HAP-1 (cell line): Measurements from ENCODE around the gene IL9R.
A peak's percentile ranks its signal among the peaks of the same experiment; 100 is the strongest.

Experiments used
- DNase-seq, 2 experiments: peaks; one replicate each; pipeline ENCODE4 v3.0.0-alpha.2; 2016 to 2020; ENCODE audit warnings: low spot score in 2 of 2
- H3K27me3 ChIP-seq: fragments of 250-450 bp; sonication (Bioruptor Pico); 2 replicates; pipeline ENCODE4 v1.5.1; 2020; ENCODE audit warnings: low read depth, mild to moderate bottlenecking, moderate library complexity
- H3K36me3 ChIP-seq: fragments of 250-450 bp; sonication (Bioruptor Pico); replicated peaks from 2 replicates; pipeline ENCODE4 v1.5.1; 2020; ENCODE audit warnings: mild to moderate bottlenecking
- H3K4me1 ChIP-seq: fragments of 250-450 bp; sonication (Bioruptor Pico); 2 replicates; pipeline ENCODE4 v1.5.1; 2020; ENCODE audit warnings: mild to moderate bottlenecking
- H3K4me3 ChIP-seq: fragments of 250-450 bp; sonication (Bioruptor Pico); 2 replicates; pipeline ENCODE4 v1.5.1; 2020; ENCODE audit warnings: mild to moderate bottlenecking, moderate library complexity
- H3K9me3 ChIP-seq: fragments of 250-450 bp; sonication (Bioruptor Pico); 2 replicates; pipeline ENCODE4 v1.5.1; 2020; ENCODE audit warnings: mild to moderate bottlenecking, moderate library complexity
- in situ Hi-C: fragments of 300-500 bp; cut with MboI; formaldehyde crosslinking; loops from 3 replicates; pipeline ENCODE4 v1.14.3; 2020; ENCODE audit warnings: low sequenced_read_pairs, inconsistent platforms, mixed read lengths

IL9R gene, protein sequence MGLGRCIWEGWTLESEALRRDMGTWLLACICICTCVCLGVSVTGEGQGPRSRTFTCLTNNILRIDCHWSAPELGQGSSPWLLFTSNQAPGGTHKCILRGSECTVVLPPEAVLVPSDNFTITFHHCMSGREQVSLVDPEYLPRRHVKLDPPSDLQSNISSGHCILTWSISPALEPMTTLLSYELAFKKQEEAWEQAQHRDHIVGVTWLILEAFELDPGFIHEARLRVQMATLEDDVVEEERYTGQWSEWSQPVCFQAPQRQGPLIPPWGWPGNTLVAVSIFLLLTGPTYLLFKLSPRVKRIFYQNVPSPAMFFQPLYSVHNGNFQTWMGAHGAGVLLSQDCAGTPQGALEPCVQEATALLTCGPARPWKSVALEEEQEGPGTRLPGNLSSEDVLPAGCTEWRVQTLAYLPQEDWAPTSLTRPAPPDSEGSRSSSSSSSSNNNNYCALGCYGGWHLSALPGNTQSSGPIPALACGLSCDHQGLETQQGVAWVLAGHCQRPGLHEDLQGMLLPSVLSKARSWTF

DNA sequence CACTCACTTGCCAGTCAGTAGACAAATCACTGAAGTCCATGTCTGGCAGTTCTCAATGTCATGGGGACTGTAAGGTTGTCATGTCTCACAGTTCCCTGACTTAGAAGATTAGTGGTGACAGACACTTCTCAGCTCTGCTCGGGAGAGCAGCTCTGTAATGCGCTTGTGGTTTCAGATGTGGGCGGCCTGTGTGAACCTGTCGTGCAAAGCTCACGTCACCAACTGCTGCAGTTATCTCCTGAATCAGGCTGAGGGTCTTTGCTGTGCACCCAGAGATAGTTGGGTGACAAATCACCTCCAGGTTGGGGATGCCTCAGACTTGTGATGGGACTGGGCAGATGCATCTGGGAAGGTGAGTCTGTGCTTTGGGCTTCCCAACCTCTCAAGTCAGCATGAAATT is at the start of gene IL9R:
Gene IL9R, plus strand, starts transcription at position 261 of the 400 bp plus-strand sequence. Its CDS starts 64 bp downstream, at position 325.
- in situ Hi-C loops, result no loop called here
- H3K4me3 ChIP-seq, result no peak within 1 kb of the TSS
- H3K36me3 ChIP-seq, result no peaks in the 10 kb centered on the region
- no peaks in the 10 kb centered on the region for H3K4me1 ChIP-seq
- H3K27me3 ChIP-seq, result no peaks in the 10 kb centered on the region
- no peaks in the 10 kb centered on the region for H3K9me3 ChIP-seq
- DNase-seq, result no peak

DNA sequence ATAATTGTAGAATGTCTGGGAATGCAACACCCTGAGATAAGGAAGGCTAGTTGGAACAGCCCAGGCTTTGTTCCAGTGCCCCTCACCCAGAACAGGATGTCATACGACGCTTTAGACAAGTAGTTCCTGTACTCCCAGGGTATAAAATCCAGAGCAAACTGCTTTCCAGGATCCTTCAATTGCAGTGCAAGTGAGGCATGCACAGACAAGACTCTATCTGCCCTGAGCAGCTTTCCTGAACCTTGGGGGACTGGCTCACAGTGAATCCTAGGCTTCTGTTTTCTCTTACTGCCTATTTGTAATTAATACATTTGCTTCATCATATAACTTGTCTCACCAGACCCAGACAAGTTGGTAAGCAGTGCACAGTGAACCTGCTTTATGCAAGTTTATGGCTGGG is 48.4 kb upstream of the IL9R start:
- Histone ChIP-seq H3K36me3 (no peaks in the 10 kb centered on the region), H3K9me3 (no peaks in the 10 kb centered on the region), H3K4me3 (no peak overlapping the region), H3K4me1 (no peaks in the 10 kb centered on the region), H3K27me3 (no peaks in the 10 kb centered on the region)
- in situ Hi-C loops, result no loop called here
- no peak for DNase-seq

DNA sequence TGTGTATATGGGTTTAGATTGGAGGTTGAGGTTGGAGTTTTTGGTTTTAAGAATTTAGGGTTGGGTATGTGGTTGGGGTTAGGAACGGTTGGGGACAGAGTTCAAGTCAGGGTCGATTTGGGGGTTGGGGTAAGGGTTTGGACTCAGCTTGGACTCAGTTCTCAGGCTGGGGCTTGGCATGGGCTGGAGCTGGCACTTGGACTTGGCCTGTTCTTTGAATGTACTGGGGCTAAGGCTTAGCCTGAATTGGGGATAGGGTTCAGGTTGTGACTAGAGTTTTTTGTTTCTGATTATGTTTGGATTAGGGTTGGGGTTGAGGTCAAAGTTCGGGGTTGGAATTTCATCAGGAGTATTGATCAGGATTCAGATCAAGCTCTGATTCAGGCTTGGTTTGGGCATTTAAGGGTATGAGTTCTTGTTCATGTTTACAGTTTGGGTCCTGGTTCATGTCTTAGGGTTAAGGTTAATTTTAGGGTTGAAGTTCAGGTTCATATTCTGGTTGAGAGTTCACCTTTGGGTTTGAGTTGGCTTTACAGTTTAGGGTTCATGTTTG is 46.2 kb upstream of the IL9R start:
- Histone ChIP-seq H3K4me3 (no peak overlapping the region), H3K4me1 (no peaks in the 10 kb centered on the region), H3K9me3 (0 out of 2 replicates have a peak, but pooled peaks cover 2% of the 10 kb centered on the region), H3K27me3 (no peaks in the 10 kb centered on the region), H3K36me3 (no peaks in the 10 kb centered on the region)
- in situ Hi-C loops, result no loop called here
- no peak for DNase-seq

DNA sequence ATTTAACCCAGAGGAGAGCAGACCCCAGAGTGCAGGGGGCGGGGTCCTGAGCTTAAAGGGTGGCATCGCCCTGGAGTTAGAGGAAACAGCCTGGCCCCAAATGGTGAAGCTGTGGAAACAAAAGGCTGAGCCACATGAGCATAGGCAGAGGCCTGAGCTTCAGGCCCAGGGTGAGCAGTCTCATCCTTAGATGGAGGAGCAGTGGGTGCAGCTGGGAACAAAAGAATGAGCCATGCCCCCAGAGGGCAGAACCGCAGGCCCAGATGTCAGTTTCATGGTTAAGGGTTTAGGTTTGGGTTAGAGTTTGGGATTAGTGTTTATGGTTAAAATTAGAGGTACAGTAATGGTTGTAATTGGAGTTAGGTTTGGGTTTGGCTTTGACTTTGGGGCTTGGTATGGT is 44.4 kb upstream of the IL9R start:
- Histone ChIP-seq H3K9me3 (0 out of 2 replicates have a peak, but pooled peaks cover 2% of the 10 kb centered on the region), H3K27me3 (no peaks in the 10 kb centered on the region), H3K36me3 (no peaks in the 10 kb centered on the region), H3K4me3 (no peak overlapping the region), H3K4me1 (peaks cover 3% of the 10 kb centered on the region; the same call in 1 of the 2 replicates)
- in situ Hi-C loops, result no loop called here
- DNase-seq, result no peak

DNA sequence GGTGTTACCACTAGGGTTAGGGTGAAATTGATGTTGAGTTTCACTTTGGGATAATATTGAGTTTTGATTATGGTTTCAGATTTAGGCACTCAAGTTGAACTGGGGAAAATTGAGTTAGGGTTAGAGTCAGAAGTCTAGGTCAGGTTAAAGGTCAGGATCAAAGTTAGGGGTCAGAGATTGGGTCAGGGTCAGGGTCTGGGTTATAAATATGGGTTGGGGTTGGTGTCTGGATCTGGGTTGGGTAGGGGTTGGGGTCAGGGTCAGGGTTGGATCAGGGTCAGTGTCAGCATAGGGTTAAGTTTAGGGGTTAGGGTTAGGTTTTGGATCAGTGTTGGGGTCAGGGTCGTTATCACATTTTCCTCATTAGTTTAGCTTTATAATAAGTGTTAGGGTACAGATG is 42.7 kb upstream of the IL9R start:
- H3K36me3 ChIP-seq, result no peaks in the 10 kb centered on the region
- 0 out of 2 replicates have a peak, but pooled peaks cover 2% of the 10 kb centered on the region for H3K9me3 ChIP-seq
- DNase-seq, result no peak
- no peak overlapping the region for H3K4me3 ChIP-seq
- peaks cover 3% of the 10 kb centered on the region; the same call in 1 of the 2 replicates for H3K4me1 ChIP-seq
- no peaks in the 10 kb centered on the region for H3K27me3 ChIP-seq
- in situ Hi-C loops, result no loop called here

DNA sequence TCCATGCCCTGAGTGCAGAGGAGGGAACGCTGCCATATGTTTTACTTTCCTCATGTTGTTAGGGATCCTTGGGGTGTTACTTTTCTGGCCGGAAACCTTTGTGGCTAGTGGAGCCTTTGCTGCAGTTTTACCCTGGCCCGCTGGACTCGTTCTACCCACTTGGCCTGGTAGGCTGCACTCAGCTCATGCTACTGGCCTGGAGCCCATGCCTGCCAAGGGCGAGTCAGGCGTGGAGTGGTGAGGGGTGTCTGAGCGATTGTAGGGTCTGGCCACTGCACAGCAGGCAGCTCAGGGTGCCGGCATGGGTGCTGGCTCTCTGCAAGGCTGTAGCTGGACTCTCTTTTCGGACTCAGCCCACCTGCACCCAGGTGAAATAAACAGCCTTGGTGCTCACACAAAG is 41.4 kb upstream of the IL9R start:
- Histone ChIP-seq H3K27me3 (no peaks in the 10 kb centered on the region), H3K36me3 (no peaks in the 10 kb centered on the region), H3K4me1 (peaks cover 3% of the 10 kb centered on the region; the same call in 1 of the 2 replicates), H3K4me3 (no peak overlapping the region), H3K9me3 (0 out of 2 replicates have a peak, but pooled peaks cover 2% of the 10 kb centered on the region)
- DNase-seq, result no peak
- in situ Hi-C loops, result no loop called here

DNA sequence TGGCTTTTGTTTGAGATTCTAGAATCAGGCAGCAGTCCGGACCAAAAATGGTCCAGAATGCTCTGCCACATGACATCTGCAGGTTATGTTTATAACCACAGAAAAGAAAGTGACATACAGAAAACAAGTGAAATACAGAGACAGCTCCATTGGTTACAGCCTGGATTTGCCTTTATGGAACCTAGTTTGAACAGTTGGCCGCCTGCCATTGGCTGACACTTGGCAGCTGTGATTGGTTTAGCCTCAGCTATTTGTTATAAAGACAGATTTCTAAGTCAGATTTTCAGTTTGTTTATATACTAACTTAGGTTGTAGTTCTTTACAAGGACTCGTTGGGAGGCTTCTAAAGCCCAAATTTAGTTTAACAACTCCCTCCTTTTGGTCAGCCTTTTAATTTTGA is 40.8 kb upstream of the IL9R start:
- H3K27me3 ChIP-seq, result no peaks in the 10 kb centered on the region
- no peak overlapping the region for H3K4me3 ChIP-seq
- no peaks in the 10 kb centered on the region for H3K36me3 ChIP-seq
- H3K4me1 ChIP-seq, result peaks cover 3% of the 10 kb centered on the region; the same call in 1 of the 2 replicates
- 0 out of 2 replicates have a peak, but pooled peaks cover 2% of the 10 kb centered on the region for H3K9me3 ChIP-seq
- no peak for DNase-seq
- in situ Hi-C loops, result no loop called here

DNA sequence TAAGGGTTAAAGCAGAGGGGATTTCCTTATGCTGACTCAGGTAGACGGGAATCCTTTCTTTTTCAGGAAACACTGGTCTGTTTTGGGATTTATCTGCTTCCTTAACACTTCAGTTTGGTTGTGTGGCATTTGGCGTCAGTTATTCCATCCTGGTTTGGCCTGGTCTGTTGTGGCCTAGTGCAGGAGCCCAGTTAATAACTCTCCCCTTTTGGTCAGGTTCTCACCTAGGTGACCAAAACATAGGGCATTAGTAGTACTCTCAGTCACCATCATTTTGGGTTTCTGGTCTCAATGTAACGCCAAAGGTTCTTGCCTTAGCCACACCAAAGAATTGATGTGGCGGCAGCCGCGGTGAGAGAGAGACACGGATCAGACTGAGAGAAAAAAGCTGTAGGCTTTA is 39.7 kb upstream of the IL9R start:
- in situ Hi-C loops, result no loop called here
- Histone ChIP-seq H3K36me3 (no peaks in the 10 kb centered on the region), H3K27me3 (no peaks in the 10 kb centered on the region; the same call in 1 of the 2 replicates), H3K4me1 (peaks cover 3% of the 10 kb centered on the region; the same call in 1 of the 2 replicates), H3K9me3 (0 out of 2 replicates have a peak, but pooled peaks cover 2% of the 10 kb centered on the region), H3K4me3 (no peak overlapping the region)
- no peak for DNase-seq

DNA sequence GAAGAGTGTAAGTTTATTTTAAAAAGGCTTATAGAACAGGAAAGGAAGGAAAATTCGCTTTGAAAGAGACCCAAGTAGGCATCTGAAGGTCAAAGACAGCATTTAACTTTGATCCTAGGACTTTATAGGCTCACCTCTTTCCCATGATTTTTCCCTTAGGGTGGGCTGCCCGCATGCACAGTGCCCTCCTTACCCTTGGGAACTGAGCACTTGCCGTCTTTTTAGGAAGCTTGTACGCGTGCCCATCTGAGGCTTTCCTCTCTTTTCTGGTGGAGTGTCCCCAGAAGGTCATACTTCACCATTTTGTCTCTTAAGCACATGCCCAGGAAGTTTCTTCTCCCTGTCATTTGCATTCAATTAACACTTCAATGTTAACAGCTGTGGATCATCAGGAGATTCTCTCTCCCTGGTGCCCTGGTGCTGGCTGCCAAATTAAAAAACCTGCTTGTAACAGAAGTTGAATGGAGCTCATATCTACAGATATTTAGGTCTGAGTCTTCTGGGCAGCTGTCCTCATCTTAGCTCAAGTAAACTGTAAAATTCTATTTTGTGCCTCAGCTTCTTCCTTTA is 38.4 kb upstream of the IL9R start:
- 0 out of 2 replicates have a peak, but pooled peaks cover 2% of the 10 kb centered on the region for H3K9me3 ChIP-seq
- no peaks in the 10 kb centered on the region; the same call in 1 of the 2 replicates for H3K27me3 ChIP-seq
- in situ Hi-C loops, result no loop called here
- peaks cover 3% of the 10 kb centered on the region; the same call in 1 of the 2 replicates for H3K4me1 ChIP-seq
- H3K36me3 ChIP-seq, result no peaks in the 10 kb centered on the region
- DNase-seq, result no peak
- H3K4me3 ChIP-seq, result no peak overlapping the region

DNA sequence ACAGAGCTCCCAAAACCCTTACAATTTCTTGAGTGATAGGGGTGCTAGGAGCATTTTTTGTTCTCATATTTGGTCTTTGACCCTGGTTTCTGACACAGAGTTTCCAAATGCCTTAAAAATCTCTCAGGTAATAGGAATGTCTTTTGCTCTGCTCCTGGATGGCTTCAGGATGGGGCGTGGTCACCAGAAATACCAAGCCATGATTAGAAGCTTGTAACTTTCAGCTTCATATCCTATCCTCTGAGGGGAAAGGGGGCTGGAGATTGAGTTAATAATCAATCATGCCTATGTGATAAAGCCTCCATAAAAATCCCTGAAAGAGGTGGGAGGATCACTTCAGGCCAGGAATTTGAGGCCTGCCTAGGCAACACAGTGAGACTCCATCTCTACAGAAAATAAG is 34.6 kb upstream of the IL9R start:
- Histone ChIP-seq H3K4me1 (no peaks in the 10 kb centered on the region), H3K4me3 (no peak overlapping the region), H3K36me3 (no peaks in the 10 kb centered on the region), H3K9me3 (no peaks in the 10 kb centered on the region), H3K27me3 (no peaks in the 10 kb centered on the region; the same call in 1 of the 2 replicates)
- in situ Hi-C loops, result no loop called here
- DNase-seq, result no peak

DNA sequence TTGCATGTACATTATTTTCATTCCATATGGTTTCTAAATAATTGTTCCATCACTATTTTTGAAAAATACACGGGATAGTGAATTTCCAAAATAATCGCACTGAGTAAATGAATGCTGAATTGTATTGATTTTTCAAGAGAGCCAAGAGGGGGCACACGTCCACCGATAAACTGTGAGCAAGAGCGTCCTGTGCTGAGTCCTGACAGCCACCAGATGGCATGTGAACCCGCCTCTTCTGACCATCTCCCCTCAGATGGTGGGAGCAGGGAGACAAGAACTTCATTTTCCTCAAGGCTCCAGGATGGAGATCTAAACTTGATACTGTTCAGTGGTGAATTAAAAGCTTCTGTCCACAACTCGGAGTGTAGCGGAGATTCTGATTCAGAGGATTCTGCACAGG is 30.6 kb upstream of the IL9R start:
- Histone ChIP-seq H3K9me3 (no peaks in the 10 kb centered on the region), H3K4me1 (no peaks in the 10 kb centered on the region), H3K36me3 (no peaks in the 10 kb centered on the region), H3K27me3 (no peaks in the 10 kb centered on the region; the same call in 1 of the 2 replicates), H3K4me3 (no peak overlapping the region)
- in situ Hi-C loops, result no loop called here
- DNase-seq, result peak; percentile 66 to 76

DNA sequence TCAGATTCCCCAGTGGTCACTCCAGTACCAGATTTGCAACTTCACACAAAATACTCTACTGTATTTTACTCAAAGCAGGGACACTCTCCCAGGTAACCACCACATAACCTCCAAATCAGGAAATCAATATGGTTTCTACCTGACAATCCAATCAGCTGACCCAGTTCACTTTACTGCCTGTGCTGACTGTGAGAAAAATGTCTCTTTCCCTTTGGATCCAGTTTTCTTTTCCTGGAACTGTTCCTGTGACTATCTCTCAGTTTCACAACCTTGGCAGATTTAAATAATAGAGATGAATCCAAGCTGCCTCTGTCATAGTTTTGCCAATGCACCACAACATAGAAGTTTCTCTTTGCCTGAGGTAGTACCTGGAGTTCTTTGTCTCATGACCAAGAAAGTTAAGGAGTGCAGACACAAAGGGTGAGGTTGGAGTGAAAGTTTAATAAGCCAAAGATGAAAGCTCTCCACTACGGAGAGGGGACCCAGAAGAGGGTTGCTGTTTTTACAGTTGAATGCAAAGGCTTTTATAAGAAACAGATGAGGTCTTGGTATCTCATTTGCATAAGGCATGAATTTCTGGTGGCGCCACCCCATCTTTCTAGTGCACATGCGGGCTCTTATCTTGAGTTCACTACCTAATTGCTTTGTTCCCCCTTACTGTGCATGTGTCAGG is 29.7 kb upstream of the IL9R start:
- no peaks in the 10 kb centered on the region for H3K4me1 ChIP-seq
- no peaks in the 10 kb centered on the region for H3K9me3 ChIP-seq
- DNase-seq, result no peak
- in situ Hi-C loops, result no loop called here
- no peaks in the 10 kb centered on the region for H3K36me3 ChIP-seq
- H3K4me3 ChIP-seq, result no peak overlapping the region
- H3K27me3 ChIP-seq, result no peaks in the 10 kb centered on the region

DNA sequence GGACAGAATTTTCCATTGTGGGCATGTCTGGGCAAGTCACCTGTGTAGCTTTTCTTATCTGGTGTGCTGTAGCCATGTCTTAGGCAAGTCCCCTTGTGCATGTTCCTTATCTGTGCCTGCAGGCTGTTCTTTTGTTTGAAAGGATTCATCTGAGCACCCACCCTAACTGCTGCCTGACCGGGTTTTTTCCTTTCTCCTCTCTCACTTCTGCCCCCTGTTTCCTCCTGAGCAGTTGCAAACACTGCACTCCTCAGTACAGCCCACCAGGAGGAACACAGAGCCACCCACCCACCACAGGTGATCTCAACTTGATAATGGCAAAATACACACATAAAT is 29.2 kb upstream of the IL9R start:
- Histone ChIP-seq H3K36me3 (no peaks in the 10 kb centered on the region), H3K27me3 (no peaks in the 10 kb centered on the region), H3K4me3 (no peak overlapping the region), H3K9me3 (no peaks in the 10 kb centered on the region), H3K4me1 (no peaks in the 10 kb centered on the region)
- in situ Hi-C loops, result no loop called here
- no peak for DNase-seq
